PFSK-1 (cell line): ENCODE results near the gene BTBD16.

Experiments
- FOXP2 ChIP-seq: optimal IDR thresholded peaks from 2 replicates; pipeline ENCODE3; 2011; ENCODE audit warnings: borderline replicate concordance, control low read depth, inconsistent platforms; ENCODE audit not compliant: insufficient read depth; ENCODE audit errors: extremely low read length, extremely low read depth
- POLR2AphosphoS5 ChIP-seq: IDR thresholded peaks from 2 replicates; pipeline ENCODE4 v1.6.1; 2012; ENCODE audit warnings: low read depth, mild to moderate bottlenecking, control low read depth, low read length, moderate library complexity
- REST ChIP-seq, 2 experiments: IDR thresholded peaks; 2 replicates each; pipeline versions ENCODE4 v1.6.1 to v1.8.0; 2011 to 2012; ENCODE audit warnings: low read depth in 2 of 2, low read length in 2 of 2, control low read depth in 1 of 2, inconsistent platforms in 1 of 2, mild to moderate bottlenecking in 1 of 2, moderate library complexity in 1 of 2; ENCODE audit not compliant: insufficient read depth in 1 of 2
- SIN3A ChIP-seq: IDR thresholded peaks from 2 replicates; pipeline ENCODE4 v1.6.1; 2012; ENCODE audit warnings: mild to moderate bottlenecking, low read length, moderate library complexity, borderline replicate concordance; ENCODE audit not compliant: insufficient read depth
- TAF1 ChIP-seq: IDR thresholded peaks from 2 replicates; pipeline ENCODE4 v1.6.1; 2012; ENCODE audit warnings: low read length, control low read depth, borderline replicate concordance; ENCODE audit not compliant: insufficient read depth

BTBD16 gene

GRCh38 chr10:122299423-122300075, 28.5 kb downstream of the BTBD16 start:
- TF ChIP-seq TAF1 (no peak), FOXP2 (no peak), SIN3A (no peak), POLR2AphosphoS5 (no peak), REST (IDR thresholded peaks at IDR 0.05; ENCODE audit: insufficient read depth in 1 of 2, low read depth in 2 of 2, low read length in 2 of 2) (no peak)

- TF ChIP-seq SIN3A, result no peak
- no peak for TF ChIP-seq TAF1
- no peak for TF ChIP-seq POLR2AphosphoS5
Measured at GRCh38 chr10:122301055-122301810, 30.1 kb downstream of the BTBD16 start.

GRCh38 chr10:122301811-122302115, 30.7 kb downstream of the BTBD16 start:
- TF ChIP-seq SIN3A (no peak), REST (IDR thresholded peaks at IDR 0.05; ENCODE audit: insufficient read depth in 1 of 2, low read depth in 2 of 2, low read length in 2 of 2) (no peak), TAF1 (no peak), FOXP2 (no peak), POLR2AphosphoS5 (no peak)

DNA sequence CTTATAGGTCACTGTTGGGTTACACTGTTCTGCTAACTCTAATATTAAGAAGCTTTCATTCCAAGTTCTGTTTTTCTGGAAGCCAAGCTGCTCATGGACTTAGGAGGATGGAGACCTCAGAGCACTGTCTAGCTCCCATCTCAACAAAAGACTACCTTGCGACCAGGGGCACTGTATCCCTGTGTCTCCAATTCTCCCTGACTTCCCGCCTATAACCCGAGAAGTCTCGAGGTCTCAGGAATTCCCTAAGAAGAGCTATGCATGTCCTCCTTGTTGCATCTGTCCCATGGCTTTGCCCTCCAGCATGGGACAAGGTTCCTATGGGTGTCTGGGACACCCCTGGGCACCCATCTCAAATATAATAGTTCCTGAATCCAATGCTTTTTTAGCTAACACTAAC, 31.2 kb downstream of the BTBD16 start:
- no peak for TF ChIP-seq FOXP2
- TF ChIP-seq POLR2AphosphoS5, result no peak
- TF ChIP-seq SIN3A, result no peak
- no peak for TF ChIP-seq REST (IDR thresholded peaks at IDR 0.05; ENCODE audit: insufficient read depth in 1 of 2, low read depth in 2 of 2, low read length in 2 of 2)
- TF ChIP-seq TAF1, result no peak

DNA sequence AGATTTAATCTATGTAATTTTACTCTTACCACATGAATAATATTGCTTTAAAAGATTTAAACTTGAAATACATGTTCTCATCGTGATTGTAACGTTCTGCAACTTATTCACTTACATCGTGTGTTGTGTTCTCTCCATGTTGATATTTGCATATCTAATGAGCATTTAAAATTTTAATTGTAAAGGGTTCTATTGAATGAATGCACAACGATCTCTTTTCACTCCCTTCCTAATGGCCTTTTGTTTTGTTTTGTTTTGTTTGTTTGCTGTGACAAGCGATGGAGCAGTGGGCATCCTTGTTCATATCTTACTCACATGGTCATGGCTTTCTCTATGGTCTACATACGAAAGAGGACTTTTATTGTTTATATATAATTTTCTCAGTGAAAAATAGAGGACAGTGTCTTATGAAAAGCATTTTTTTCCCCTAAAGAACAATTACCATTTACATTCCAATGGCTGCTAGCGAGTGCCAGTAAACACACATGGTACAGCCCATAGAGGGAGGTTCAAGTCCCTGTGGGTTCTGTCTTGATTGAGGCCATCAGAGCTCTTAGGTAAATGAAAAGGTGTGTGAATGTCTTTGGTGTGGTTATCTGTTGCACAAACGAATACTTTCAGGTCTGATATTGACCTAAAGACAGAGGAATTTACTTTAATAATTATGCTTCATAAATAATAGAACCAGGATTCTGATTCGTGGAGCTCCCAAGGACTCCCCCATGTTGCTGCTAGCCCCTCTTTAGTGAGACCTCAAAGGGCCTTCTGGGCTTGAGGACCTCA, 32.4 kb downstream of the BTBD16 start:
- no peak for TF ChIP-seq POLR2AphosphoS5
- TF ChIP-seq SIN3A, result no peak
- no peak for TF ChIP-seq TAF1
- no peak for TF ChIP-seq FOXP2
- no peak for TF ChIP-seq REST (IDR thresholded peaks at IDR 0.05; ENCODE audit: insufficient read depth in 1 of 2, low read depth in 2 of 2, low read length in 2 of 2)
